RWPE2 (cell line): ENCODE data around the gene ANXA8.
"Not testable (repeated sequence)": the region's sequence is repeated elsewhere in the genome, so short reads cannot be mapped to it uniquely, and the experiment has no call there.

Experiments
- ATAC-seq: fragments of 200-7000 bp; cut with Tn5 transposase; 3 replicates; pipeline ENCODE4 v1.9.1; 2021; ENCODE audit warnings: low read depth
- DNase-seq: peaks from one replicate; pipeline ENCODE4 v3.0.0-alpha.2; 2020; ENCODE audit warnings: low spot score
- H3K27ac ChIP-seq: fragments of 450-650 bp; 2 replicates; pipeline ENCODE4 v1.5.1; 2017; ENCODE audit warnings: mild to moderate bottlenecking; ENCODE audit not compliant: poor library complexity, severe bottlenecking
- H3K27me3 ChIP-seq: fragments of 250-450 bp; sonication (Bioruptor Pico); 2 replicates; pipeline ENCODE4 v1.5.1; 2021; ENCODE audit warnings: mild to moderate bottlenecking, moderate library complexity; ENCODE audit not compliant: insufficient read depth, poor library complexity, severe bottlenecking
- H3K36me3 ChIP-seq: fragments of 250-450 bp; sonication (Bioruptor Pico); 2 replicates; pipeline ENCODE4 v1.5.1; 2020; ENCODE audit warnings: low read depth, mild to moderate bottlenecking, moderate library complexity
- H3K4me1 ChIP-seq: fragments of 250-450 bp; sonication (Bioruptor Pico); 2 replicates; pipeline ENCODE4 v1.5.1; 2021; ENCODE audit warnings: mild to moderate bottlenecking, moderate library complexity; ENCODE audit not compliant: insufficient read depth, poor library complexity, severe bottlenecking
- H3K4me3 ChIP-seq: fragments of 250-450 bp; sonication (Bioruptor Pico); 2 replicates; pipeline ENCODE4 v1.5.1; 2021; ENCODE audit warnings: mild to moderate bottlenecking, moderate library complexity; ENCODE audit not compliant: severe bottlenecking
- H3K9me3 ChIP-seq: fragments of 250-450 bp; sonication (Bioruptor Pico); 2 replicates; pipeline ENCODE4 v1.5.1; 2021; ENCODE audit warnings: mild to moderate bottlenecking, moderate library complexity; ENCODE audit not compliant: severe bottlenecking

The ANXA8 gene

DNA sequence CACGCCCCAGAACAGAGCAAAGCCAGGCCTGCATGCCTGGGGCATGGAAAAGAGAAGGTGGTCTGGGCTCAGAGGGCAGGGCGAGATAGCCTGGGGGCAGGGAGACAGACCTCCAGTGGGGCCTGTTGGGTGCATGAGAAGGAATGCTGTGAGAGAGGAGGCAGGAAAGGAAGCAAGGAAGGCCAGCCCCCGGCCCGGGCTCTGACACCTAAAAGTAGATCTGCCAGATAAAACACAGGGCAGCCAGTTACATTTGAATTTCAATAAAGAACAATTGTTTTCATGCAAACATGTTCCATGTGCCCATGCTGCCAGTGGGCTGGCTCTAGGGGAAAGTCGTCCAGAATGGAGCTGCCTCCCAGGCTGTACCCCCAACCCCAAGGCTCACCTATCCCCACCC lies 5.8 kb downstream of the ANXA8 start:
- H3K4me3 ChIP-seq, H3K9me3 ChIP-seq, H3K27me3 ChIP-seq, H3K27ac ChIP-seq, DNase-seq, H3K36me3 ChIP-seq, H3K4me1 ChIP-seq, ATAC-seq: not testable (repeated sequence)

DNA sequence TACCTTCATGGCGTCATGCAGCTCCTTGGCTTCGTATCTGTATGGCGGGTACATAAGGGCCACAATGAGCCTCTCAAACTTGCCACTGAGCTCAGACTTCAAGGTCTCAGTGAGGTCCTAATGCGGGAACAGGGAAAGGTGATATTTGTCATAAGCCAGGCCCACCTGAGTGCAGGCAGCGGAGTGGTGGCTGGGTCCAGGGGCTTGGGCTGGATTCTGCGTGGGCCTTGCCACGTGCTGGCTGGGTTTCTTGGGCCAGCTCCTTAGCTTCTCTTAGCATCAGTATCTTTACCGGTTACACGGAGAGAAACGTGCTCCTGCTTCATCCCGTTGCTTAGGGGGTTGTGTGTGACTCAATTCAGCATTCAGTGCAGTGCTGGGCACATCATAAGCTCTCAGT lies 6.8 kb downstream of the ANXA8 start:
- H3K4me1 ChIP-seq, H3K27me3 ChIP-seq, H3K9me3 ChIP-seq, ATAC-seq, H3K27ac ChIP-seq, H3K4me3 ChIP-seq, DNase-seq, H3K36me3 ChIP-seq: not testable (repeated sequence)

DNA sequence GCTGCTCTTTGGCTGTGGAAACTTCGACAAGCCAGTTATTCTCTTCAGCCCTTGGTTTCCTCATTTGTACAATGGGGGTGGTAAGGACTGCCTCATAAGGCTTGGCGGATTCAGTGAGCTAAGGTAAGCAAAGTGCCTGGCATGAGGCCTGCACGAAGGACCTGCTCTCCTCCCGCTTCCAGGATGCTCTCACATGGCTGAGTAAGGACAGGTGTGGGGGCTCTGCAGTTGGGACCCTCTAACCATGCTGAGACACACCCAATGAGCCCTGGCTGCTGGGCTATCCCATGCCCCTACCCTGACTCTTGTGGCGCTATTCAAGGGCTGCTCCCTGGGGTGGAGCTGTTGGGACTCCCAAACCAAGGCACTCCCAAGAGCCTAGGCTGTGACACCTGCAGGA lies 8.8 kb downstream of the ANXA8 start:
- not testable (repeated sequence) for H3K36me3 ChIP-seq, H3K4me1 ChIP-seq, H3K27ac ChIP-seq, ATAC-seq, H3K9me3 ChIP-seq, H3K4me3 ChIP-seq, DNase-seq, H3K27me3 ChIP-seq

DNA sequence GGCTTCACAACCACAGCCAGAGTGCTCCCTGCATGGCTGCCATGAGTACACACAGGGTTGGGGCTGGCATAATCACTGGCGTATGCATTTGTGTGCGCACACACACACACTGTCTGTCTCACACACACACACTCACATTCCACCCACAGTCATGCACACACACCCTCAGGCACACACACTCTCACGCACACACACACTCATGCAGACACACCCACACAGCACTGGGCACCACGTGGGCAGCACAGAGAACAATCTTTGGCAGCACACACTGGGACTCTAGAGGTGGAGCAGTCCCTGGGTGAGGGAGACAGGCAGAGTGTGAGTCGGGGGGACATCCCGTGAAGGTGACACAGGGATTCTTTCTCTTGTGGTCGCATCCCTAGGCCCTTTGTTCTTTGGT lies 10.4 kb downstream of the ANXA8 start:
- H3K27me3 ChIP-seq, H3K36me3 ChIP-seq, H3K27ac ChIP-seq, H3K4me1 ChIP-seq, H3K9me3 ChIP-seq, DNase-seq, H3K4me3 ChIP-seq, ATAC-seq: not testable (repeated sequence)

DNA sequence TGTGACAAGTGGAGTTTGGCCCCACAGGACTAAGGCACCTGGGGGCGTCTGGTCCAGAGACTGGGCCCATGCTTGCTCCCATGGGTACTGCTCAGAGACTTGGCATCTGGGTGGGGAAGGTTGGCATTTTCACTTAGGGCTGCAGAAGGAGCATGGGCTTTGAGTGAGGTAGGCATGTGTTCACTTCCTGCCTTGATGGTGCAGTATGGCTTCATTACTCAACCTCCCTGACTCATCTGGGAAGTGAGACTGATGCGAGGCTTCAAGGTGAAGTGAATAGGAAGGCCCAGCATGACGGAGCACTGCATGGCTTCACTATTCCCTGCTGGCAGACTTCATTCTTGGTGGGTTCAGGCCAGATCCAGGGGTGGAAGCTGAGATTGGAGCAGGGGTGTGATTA lies 11.3 kb downstream of the ANXA8 start:
- not testable (repeated sequence) for H3K36me3 ChIP-seq, H3K4me1 ChIP-seq, H3K4me3 ChIP-seq, H3K27ac ChIP-seq, H3K27me3 ChIP-seq, DNase-seq, H3K9me3 ChIP-seq
- peak; percentile 81 for ATAC-seq

DNA sequence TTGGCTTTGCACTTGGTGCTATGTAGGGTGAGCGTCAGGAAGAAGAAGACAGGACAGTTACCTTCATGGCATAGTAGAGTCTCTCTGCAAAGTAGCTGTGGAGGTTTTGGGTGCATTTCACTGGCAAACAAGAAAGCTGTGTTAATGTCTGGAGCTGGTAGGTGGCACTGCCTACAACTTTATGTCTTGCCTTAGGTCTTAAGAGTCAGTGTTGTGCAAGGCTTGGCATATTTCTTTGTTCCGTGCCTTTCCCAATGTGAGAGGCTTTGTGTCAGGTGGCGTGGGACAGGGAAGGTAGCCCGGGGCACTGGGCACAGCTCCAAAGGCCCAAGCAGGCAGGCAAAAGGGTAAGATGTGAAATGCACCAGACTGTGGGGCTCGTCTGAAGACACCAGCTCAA lies 11.8 kb downstream of the ANXA8 start:
- not testable (repeated sequence) for DNase-seq, H3K36me3 ChIP-seq, H3K4me1 ChIP-seq, H3K27me3 ChIP-seq, H3K27ac ChIP-seq, H3K4me3 ChIP-seq, H3K9me3 ChIP-seq
- ATAC-seq: peak; percentile 37

DNA sequence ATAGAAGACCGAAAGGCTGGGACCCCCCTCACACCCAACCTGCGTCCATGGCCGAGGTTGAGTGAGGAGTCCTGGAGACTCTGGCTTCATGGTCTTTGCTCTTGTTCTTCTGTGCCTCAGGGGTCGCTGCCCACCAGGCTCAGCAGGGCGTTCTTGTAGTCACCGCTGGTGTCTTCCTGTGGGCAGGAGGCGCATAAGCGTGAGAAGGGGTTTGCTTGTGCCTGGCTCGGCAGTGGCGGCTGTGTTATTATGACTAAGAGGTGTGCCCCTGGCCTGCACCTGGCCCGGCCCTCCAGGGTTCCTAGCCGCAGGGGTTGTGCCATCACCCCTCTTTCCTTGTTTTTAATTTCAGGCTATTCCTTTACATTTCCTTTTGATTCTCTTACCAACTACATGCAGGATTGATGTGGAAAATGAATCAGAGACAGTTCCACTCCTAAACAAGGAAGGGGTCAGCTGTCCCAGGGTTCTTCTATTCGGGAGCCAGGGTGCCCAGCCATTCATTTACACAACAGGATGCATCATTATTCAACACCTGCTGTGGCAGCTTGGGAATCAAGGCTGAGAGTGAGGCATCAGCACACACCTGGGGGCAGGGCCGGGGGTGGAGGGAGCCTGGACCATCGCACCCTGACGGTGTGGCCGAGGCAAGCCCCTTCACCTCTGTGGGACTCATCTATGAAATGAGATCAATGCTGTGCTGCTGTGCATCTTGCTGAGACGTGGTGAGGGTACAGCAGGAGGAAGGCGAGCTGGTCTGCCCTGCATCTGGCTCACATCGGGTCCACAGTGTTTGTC lies 15.0 kb downstream of the ANXA8 start:
- not testable (repeated sequence) for H3K36me3 ChIP-seq, H3K4me3 ChIP-seq, H3K4me1 ChIP-seq, H3K27me3 ChIP-seq, ATAC-seq, DNase-seq, H3K9me3 ChIP-seq, H3K27ac ChIP-seq

DNA sequence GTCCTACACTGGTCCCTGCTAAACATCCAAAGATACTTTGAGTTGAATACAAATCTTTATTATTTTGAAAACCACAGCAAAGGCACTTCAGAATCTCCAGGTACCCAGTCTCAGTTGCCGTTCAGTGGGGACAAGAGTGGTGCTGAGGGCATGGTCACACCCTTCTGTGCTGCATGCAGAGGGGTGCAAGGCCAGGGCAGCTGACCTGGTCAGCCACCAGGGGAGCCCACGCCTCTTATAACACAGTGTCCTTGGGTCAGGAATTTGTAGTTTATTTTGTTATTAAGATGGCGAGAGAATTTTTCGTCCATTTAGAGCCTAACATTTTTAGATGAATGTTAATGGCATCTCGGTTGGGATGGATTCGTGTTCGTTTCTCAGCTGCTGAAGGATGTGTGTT lies 16.0 kb downstream of the ANXA8 start:
- DNase-seq, H3K27ac ChIP-seq, H3K9me3 ChIP-seq, H3K4me3 ChIP-seq, ATAC-seq, H3K4me1 ChIP-seq, H3K36me3 ChIP-seq, H3K27me3 ChIP-seq: not testable (repeated sequence)

DNA sequence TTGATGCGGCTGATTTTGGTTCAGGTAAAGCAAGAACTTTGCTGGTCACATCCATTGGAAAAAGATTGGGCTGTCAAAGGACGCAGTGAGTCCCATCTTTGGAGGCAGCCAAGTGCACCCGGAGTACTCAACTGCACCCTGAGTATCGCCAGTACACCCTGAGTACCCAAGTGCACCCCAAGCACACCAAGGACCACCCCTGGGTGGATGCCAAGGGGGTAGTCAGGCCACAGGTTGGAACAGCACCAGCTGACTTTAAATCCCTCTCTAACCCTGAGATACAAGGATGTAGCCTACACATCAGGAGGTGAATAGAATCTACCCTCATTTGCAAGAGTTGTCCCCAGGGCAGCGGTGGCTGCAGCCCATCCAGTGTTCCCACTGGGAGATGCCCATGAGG lies 16.5 kb downstream of the ANXA8 start:
- not testable (repeated sequence) for H3K27me3 ChIP-seq, H3K4me3 ChIP-seq, H3K9me3 ChIP-seq, H3K4me1 ChIP-seq, ATAC-seq, H3K27ac ChIP-seq, DNase-seq, H3K36me3 ChIP-seq

DNA sequence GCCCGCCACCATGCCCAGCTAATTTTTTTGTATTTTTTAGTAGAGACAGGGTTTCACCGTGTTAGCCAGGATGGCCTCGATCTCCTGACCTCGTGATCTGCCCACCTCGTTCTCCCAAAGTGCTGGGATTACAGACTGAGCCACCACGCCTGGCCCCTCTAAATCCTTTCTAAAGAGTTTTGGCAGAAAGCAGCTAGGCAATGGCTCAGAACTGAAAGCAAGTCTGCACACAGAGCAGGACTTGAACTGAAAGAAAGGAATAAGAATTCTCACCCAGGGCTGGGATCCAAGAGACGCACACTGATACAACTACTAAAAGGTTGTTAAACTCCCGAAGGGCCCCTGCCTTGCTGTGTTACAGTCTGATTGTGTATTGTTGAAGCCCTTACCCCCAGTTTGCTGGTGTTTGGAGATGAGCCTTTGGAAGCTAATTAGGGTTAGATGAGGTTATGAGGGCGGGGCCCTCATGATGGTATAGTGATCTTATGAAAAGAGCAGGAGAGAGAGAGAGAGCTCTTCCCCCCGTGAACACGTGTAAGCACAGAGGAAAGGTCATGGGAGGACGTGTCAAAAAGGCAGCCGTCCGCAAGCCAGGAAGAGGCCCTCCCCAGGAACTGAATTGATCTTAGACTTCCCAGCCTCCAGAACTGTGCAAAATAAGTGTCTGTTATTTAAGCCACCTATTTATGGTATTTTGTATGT lies 18.5 kb downstream of the ANXA8 start:
- H3K9me3 ChIP-seq, H3K4me1 ChIP-seq, H3K27me3 ChIP-seq, DNase-seq, ATAC-seq, H3K4me3 ChIP-seq, H3K36me3 ChIP-seq: not testable (repeated sequence)
- peak overlapping the region; percentile 14 for H3K27ac ChIP-seq

DNA sequence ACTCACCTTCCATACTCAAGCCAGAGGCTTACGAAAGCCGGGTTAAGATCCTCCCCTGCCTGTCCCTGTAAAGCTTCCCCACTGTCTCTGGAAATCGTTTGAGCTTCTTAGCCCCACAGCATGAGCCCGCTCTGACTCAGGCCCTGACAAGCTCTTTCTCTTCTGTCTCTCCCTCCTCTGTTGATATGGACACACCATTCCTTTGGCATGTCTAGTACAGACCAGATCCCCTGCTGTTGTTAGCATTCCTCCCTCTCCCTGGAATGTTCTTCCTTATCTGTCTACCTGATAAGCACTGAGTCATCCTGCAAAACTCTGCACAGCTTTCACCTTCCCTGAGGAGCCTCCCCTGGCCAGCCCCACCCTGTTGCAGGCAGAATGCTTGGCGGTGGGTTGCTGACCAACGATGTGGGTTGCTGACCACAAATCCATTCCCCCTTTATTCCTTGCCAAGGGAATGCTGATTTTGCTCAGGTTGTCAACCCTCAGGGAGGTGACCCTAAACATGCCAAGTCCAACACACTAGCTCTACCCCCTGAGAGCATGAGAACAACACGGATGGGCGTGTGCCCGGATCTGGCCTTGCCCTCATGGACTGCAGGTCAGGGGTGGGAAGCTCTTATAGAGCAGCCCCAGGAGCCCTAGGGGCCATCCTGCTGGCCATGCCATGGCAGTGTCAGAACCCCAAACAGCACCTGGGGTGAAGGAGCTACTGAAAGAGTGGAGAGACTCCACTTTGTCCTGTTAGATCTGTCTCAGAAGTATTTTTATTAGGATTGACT lies 21.1 kb downstream of the ANXA8 start:
- H3K4me1 ChIP-seq, H3K4me3 ChIP-seq, H3K9me3 ChIP-seq, H3K36me3 ChIP-seq, H3K27me3 ChIP-seq, DNase-seq: not testable (repeated sequence)
- peak; percentile 92 for ATAC-seq
- H3K27ac ChIP-seq: peak overlapping the region; percentile 46
